ENCODE measurements around the gene PDLIM1.

Gene PDLIM1

DNA sequence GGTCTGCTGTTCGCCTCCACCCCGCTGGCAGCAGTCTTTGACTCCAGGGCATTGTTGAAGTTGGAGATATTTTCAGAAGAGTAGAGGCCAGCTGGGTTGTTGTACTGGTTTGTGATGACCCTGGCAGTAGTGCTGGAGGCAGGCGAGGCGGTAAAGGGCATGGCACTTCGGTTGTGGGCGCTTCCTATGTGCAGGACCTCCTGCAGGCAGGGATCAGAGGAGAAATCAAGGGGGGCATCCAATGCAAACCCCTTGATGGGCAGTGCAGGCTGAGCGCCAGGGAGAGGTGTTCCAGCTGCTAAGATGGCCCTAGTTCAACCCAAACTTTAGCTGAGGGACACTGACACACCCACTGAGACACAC is 27.0 kb downstream of the PDLIM1 start:
- no peak for DNase-seq (ENCODE audit: low spot score)

DNA sequence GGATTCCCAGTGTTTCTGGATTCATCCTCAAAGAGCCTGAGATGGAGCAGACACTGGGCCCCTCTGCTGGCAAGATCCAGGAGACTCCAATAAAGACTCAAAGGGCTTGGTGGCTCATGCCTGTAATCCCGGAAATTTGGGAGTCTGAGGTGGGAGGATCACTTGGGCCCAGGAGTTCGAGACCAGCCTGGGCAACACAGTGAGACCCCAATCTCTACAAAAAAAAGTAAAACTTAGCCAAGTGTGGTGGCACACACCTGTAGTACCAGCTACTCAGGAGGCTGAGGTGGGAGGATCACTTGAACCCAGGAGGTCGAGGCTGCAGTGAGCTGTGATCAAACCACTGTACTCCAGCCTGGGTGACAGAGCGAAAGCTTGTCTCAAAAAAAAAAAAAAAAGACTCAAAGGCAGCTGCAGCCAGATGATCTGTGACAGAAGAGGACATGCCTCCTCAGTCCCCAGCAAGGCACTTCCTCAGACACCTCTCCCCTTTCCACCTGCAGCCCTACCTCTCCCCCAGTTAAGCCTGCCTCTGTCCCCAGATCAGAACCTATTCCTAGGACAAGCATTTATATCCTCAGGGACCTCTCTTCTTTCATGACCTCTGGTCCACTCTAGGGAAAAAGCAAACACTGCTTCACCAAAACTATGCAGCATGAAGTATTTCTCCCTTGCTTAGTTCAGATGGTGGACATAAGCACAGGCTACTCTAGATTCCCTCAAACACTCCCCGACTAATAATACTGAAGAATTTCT is 27.9 kb downstream of the PDLIM1 start:
- no peak for DNase-seq (ENCODE audit: low spot score)

DNA sequence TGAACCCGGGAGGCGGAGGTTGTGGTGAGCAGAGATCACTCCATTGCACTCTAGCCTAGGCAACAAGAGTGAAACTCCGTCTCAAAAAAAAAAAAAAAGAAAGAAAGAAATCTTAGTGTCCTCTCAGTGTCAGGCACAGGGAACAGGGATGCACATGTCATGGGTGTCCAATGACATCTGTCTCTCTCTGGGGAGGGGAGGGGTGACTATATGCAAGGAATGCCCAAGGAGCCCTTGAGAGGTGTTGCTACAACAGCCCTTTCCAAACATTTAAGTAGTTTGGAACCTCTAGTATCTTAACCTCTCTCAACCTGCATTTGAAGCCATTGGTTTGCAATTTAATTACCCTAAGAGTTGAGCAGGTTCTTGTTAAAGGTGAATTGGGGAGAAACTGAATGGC is 28.9 kb downstream of the PDLIM1 start:
- DNase-seq (ENCODE audit: low spot score): no peak

DNA sequence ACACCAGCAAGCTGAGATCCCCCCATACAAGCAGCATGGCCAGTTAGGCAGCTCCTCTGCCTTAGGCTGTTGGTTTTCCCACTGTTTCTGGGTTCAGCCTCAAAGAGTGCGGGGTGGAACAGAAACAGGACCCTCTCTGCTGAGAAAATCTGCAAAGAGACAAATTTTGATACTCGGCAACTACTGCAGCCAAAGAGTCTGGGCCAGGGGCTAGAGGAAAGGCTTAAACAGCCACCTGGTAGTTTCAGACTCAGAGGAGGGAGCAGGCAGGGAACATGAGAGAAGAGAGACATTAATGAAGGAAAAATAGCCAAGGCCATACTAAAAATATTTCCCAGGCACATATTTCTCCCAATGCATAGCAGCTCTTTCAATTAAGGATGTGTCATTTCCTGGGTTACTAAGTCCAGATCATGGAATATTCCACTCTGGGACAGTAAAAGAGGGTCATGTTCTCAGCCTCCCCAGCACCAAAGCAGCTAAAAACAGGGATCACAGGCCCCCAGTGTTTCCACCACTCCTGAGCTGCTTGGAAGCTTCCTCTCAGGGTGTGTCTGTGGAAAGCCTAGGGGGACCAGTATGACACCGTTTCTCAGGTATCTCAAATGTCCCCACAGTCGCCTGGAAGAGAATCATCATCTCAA is 29.8 kb downstream of the PDLIM1 start:
- no peak for DNase-seq (ENCODE audit: low spot score)

DNA sequence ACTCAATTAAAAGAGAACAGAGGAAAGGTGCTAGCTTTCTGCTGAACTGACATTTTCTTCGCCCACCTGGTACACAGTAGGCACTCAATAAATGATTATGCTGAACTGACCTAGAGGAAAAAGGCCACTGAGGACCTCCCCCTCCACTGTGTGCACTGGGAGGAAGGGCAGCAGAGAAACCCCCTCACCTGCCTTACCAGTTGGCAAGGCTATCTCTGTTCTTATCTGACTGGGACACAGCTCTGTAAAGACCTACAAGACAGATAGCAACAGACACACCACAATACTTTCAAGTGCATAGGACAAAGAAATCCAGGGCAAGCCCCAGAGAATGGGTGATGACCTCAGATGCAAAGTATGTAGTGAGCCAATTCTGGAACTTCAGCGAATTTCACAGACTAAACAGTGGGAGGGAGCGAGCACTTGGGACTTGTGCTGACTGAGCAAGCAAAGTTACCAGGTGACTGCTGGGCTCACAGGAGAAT is 30.4 kb downstream of the PDLIM1 start:
- no peak for DNase-seq (ENCODE audit: low spot score)

DNA sequence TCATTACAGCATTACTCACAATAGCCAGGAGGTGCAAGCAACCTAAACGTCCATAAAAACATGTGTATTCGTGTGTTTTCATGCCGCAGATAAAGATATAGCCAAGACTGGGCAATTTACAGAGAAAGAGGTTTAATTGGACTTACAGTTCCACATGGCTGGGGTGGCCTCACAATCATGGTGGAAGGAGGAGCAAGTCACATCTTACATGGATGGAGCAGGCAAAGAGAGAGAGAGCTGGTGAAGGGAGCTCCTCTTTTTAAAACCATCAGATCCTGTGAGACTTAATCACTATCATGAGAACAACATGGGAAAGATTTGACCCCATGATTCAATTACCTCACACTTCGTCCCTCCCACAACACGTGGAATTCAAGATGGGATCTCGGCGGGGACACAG is 33.0 kb downstream of the PDLIM1 start:
- no peak for DNase-seq (ENCODE audit: low spot score)

DNA sequence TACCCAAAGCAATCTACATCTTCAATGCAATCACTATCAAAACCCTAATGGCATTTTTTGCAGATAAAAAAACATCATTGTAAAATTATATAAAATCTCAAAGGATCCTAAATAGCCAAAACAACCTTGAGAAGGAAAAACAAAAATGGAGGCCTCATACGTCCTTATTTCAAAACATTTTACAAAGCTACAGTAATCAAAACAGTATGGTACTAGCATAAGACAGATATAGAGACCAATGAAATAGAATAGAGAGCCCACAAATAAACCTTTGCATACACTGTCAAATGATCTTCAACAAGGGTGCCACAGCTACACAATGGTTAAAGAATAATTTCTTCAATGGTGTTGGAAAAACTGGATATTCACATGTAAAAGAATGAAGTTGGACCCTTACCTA is 34.5 kb downstream of the PDLIM1 start:
- no peak for DNase-seq (ENCODE audit: low spot score)

DNA sequence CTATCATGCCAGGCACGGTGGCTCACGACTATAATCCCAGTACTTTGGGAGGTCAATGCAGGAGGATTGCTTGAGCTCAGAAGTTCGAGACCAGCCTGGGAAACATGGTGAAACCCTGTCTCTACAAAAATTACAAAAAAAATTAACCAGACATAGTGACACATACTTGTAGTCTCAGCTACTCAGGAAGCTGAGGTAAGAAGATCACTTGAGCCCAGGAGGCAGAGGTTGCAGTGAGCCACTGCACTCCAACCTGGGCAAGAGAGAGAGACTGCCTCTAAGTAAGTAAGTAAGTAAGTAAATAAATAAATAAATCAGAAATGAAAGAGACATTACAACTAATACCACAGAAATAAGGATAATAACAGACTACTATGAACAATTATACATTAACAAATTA is 36.2 kb downstream of the PDLIM1 start:
- no peak for DNase-seq (ENCODE audit: low spot score)

DNA sequence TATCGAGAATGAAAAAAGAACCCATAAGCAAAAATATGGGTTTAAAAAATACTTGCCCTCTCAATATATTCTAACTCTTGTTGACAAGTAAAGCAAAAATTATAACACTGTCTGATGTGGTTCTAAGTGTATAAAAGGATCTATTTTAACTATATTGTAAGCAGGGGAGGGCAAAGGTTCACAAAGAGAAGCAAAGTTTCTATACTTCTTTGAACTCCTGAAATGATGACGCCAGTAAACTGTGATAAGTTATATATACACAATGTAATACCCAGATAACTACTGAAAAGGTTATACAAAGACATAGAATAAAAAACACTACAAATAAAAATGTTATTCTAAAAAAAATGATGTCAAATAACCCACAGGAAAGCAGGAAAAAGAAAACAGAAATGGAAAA is 37.1 kb downstream of the PDLIM1 start:
- DNase-seq (ENCODE audit: low spot score): no peak

DNA sequence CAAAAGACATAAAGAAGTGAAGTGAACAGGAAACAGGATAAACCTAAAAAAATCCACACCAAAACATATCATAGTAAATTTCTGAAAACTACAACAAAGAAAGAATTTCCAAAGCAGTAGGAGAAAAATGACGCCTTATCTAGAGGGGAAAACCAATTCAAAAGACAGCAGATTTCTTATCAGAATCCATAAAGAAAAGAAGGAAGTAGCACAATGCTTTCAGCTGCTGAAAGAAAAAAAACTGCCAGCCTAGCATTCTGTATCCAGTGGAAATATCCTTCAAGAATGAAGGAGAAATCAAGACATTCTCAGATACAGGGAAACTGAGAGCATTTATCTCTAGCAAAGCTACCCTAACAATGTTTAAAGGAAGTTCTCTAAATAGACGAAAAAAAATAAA is 37.8 kb downstream of the PDLIM1 start:
- DNase-seq (ENCODE audit: low spot score): no peak

DNA sequence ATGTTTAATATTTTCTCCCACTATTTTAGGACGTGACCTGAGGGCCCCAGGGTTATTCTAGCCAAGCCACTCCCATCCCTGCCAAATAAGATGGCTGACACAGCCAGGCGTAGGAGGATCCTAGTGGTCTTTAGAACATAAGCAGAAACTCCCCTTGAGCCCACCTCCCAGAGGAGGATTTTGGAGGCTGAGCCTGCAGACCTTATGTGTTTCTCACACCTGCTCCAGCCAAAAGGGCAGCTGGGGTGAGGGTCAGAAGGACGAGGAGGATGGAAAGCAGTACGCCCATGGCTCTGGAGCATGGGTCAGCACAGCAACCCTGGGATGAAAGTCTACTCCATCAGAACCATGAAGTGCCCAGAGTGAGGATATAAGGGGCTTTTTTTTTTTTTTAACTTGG is 39.9 kb downstream of the PDLIM1 start:
- no peak for DNase-seq (ENCODE audit: low spot score)

DNA sequence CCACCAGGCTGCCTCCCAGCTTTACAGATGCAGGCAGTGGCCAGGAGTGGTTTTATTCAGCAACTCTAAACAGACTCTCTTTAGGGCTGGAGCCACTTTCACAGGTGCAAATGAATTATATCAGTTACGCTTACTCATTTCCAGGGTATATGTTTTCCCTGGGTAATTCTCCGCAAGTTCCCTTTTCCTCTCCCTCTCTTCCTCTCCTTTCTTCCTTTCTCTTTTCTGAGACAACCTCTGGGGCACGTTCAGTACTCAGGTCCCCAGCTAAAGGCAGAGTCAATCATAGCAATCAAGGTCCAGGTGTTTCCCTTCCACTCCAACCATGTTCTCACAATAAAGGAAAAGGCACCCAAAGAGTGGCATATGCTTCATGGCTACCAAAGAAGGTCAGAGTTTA is 41.3 kb downstream of the PDLIM1 start:
- DNase-seq (ENCODE audit: low spot score): no peak

DNA sequence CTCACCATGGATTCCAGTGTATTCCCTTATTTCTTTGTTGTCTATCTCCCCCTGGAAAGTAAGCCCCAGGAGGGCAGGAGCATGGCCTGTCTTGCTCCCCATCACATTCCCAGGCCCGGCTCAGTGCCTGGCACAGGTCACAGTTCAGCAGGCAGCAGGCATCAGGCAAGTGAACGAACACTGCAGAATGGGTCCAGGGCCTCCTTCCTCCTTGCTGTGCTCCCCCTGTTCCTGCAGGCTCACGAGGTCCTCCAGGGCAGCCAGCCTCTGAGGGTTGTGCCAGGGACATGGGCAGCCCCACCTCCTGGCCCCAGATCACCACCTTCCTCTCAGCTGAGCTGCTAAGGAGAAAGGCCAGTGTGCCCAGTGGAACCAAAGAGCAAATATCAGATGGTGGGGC is 41.8 kb downstream of the PDLIM1 start:
- DNase-seq (ENCODE audit: low spot score): no peak

DNA sequence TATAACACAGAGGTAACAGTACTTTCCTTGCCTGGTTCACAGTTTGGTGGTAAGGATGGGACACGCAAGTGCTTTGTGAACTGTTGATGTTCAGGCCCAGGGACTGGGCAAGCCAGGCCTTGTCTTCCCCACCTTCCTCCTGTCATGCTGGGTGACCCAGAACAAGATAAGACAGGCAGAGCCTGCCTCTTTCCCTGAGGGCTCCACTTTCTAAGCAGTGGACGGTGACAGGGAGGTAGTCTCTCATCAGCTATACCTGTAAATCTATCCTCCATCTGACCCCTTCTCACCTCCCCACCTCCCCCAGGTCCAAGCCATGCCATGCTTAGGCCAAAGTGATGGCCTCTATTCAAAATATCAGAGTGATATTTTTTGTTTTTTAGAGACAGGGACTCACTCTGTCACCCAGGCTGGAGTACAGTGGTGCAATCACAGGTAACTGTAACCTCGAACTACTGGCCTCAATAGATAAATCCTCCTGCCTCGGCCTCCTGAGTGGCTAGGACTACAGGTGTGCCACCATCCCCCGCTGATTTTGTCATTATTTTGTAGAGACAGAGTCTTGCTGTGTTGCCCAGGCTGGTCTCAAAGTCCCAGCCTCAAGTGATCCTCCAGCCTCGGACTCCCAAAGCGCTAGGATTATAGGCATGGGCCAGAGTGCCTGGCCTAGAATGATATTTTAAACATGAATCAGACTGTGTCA is 42.8 kb downstream of the PDLIM1 start:
- no peak for DNase-seq (ENCODE audit: low spot score)

DNA sequence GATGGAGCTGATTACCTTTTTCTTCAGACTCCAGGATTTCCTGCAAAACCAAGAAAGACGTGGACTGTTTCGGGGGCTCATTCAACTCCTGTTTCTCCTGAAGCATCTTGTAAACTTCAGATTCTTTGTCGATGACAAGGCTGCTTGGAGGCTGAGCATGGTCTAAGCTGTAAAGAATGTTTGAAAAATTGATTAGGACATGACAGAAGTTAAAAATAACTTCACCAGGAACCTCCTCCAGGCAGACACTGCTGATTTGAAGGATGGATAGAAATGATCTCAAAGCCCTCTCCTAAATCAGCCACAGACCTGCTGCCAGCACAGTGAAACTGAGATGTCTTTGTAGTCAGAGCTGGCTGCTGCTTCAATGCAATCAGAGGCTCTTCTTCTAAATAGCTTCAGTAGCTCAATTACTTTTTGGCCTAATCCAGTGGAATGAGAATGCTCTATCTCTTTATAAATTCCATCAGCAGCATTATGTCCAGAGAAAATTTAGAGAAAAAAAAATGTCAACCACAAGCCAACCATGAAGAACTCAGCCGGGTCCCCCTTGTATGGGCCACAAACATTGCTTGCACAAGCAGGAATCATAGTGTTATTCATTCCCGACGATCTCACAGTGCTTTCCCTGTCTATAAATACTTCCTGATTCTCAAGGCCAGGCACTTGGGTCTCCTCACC is 43.5 kb downstream of the PDLIM1 start:
- no peak for DNase-seq (ENCODE audit: low spot score)

DNA sequence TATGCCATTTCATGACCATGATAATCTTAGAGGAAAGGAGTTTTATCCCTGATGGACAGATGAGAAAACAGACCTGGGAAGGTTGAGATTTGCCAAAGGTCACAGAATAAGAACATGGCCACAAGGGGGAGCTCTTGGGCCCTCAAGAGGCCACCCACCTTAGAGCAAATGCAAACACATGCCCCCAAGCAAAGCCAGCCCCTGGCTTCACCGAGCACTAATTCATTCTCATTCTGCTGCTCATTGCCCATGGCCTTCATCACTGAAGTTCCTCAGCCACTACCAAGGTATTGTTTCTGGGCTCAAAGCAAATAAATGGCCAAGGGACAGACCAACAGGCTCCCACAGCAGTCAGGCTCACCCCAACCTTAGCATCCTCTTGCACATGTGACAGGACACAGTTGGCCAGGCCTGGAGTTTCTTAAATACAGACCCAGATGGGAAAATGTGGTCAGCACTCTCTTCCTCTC is 44.2 kb downstream of the PDLIM1 start:
- DNase-seq (ENCODE audit: low spot score): peak; percentile 49

DNA sequence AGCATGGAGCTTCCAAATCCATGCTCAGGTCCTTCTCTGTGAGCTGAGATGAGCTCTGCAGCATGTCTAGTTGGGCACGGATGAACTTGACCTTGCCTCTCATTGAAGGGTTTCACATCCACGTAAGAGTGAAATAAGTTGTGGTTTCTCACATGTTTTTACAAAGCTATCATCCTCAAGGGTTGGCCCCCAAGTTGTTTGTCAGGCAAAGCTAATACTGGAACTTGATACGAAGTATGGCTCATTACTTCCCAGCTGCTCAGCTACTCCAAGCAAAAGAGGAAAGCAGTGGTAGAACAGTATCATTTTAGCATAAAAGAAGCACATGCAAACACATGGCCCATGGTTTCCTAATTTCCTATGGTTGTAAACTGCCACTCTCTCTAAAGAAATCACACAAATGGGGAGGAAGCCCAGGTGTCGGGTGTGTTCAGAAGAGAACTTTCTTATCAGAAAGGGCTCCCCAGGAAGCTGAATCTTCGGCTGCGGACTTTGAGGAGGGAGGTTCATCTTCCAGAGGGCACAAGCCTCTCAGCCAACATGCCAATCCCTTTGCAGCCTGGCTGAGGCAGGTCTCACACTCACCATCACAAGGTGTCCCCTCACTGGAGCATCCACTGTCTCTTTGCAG is 45.3 kb downstream of the PDLIM1 start:
- DNase-seq (ENCODE audit: low spot score): no peak

DNA sequence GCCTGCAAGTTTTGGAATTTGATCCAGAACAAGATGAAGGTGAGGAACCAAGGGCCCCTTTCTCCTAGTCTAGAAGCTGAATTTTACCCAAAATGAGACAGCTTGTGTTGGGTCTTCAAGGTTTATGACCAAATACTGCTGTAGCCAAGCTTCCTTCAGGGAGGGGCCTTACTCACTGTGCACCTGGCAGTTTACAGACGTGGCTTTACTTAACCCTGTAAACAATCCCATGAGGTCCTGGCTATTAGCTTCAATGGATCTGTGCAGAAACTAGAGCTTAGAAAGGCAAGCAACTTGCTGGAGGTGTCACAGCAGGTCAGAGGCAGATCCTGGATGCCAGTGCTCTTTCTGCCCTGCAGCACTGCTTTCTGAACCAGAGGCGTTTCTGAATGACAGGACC is 46.7 kb downstream of the PDLIM1 start:
- no peak for DNase-seq (ENCODE audit: low spot score)

DNA sequence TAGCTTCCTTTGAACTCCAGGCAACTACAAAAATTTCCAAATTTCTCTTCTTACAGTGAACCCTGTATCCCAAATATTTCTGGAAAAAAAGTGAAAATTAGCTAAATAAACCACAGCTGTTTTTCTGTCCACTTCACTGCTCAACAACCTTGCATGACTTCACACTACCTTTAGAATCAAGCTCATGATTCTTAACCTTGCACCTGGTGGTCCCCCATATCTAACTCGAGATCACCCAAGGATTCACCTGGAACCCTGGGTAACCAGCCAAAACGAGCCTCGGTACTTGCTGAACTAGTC is 47.5 kb downstream of the PDLIM1 start:
- DNase-seq (ENCODE audit: low spot score): no peak

DNA sequence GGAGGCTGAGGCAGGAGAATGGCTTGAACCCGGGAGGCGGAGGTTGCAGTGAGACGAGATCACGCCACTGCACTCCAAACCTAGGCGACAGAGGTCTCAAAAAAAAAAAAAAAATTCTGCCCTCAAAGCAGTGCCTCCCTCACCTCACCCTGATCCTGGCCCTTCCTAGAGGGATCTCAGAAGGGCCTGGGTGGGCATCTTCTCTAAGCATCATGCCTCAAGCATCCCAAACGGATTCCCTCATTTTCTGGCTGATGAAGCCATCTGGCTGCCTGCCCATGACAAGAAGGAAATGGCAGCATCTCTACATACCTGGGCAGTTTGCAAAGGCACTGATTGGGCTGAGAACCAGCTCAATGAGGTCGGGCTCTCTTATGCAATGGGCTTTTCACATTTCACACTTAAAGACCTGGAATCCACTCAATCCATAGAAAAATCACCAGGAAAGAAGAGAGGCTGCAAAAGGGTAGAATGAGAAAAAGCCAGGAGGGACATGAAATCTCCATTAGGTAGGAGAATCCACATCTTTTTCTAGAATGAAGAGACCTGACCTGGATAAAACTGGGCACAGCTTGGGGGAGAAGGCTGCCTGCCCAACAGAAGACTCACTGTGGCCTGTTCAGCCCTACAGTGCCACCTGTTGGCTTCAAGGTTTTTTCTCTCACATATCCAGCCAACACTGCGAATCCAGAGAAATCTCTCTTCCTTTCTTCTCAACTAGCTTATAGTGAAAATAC is 48.1 kb downstream of the PDLIM1 start:
- no peak for DNase-seq (ENCODE audit: low spot score)

DNA sequence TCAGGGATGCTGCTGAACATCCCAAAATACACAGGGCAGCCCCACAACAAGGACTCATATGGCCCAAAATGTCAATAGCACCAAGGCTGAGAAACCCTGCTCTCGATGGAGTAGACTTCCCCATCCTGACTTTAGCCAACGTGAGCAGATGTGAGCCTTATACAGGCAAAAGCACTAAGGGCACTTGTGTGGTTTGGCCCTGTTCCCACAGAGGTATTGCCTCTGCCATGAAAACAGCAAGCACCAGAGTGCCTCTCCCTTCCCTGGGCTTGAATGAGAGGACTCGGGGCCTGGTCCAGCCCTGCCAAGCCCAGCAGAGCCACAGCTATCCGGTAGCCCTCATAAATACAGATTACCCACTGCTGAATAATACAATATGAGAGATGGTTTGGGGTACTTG is 49.3 kb downstream of the PDLIM1 start:
- DNase-seq (ENCODE audit: low spot score): no peak

DNA sequence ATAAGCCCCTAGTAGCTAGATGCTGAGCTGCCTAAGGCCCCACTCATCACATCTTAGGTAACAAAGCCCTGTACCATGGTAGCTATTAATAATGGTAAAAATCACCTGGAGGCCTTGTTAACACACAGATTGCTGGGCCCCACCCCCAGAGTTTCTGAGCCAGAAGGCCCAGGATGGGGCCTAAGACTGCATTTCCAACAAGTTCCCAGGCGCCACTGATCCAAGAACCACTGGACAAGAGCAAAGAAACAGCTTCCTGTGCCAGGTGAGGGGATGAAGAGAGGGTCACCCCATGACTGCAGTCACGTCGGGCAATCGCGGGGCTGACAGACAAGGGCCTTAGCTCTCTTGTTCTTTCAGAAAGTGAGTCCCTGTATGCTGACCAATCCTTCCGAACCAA is 50.0 kb downstream of the PDLIM1 start:
- no peak for DNase-seq (ENCODE audit: low spot score)
